KMS-11 (cell line): ENCODE results near the gene CTAGE1.

Experiments used
- H2AFZ ChIP-seq: fragments of 200-600 bp; sonication (generic); 2 replicates; pipeline ENCODE4 v1.6.1; 2016; ENCODE audit warnings: antibody characterized with exemption, mixed run types, low read depth
- H3K27ac ChIP-seq: fragments of 200-600 bp; sonication (generic); 2 replicates; pipeline ENCODE4 v1.6.1; 2016; ENCODE audit warnings: mild to moderate bottlenecking, mixed run types
- H3K27me3 ChIP-seq: fragments of 200-600 bp; sonication (generic); 2 replicates; pipeline ENCODE4 v1.6.1; 2017; ENCODE audit warnings: mild to moderate bottlenecking, low read depth, mixed run types, moderate library complexity; ENCODE audit not compliant: insufficient read depth
- H3K36me3 ChIP-seq: fragments of 200-600 bp; sonication (generic); 2 replicates; pipeline ENCODE4 v1.6.1; 2017; ENCODE audit warnings: mild to moderate bottlenecking, mixed run types; ENCODE audit not compliant: insufficient read depth
- H3K4me1 ChIP-seq: fragments of 200-600 bp; sonication (generic); 2 replicates; pipeline ENCODE4 v1.6.1; 2016; ENCODE audit warnings: mild to moderate bottlenecking, low read depth, mixed run types; ENCODE audit not compliant: poor library complexity, severe bottlenecking
- H3K4me2 ChIP-seq: fragments of 200-600 bp; sonication (generic); 2 replicates; pipeline ENCODE4 v1.7.0; 2016; ENCODE audit warnings: mild to moderate bottlenecking, mixed run types
- H3K4me3 ChIP-seq: fragments of 200-600 bp; sonication (generic); IDR thresholded peaks from 2 replicates; pipeline ENCODE4 v1.6.1; 2017; ENCODE audit warnings: low read depth, low read length, mixed read lengths; ENCODE audit not compliant: insufficient read depth
- H3K79me2 ChIP-seq: fragments of 200-600 bp; sonication (generic); 2 replicates; pipeline ENCODE4 v1.6.1; 2016; ENCODE audit warnings: low read depth, mixed run types; ENCODE audit not compliant: insufficient read depth
- H3K9ac ChIP-seq: fragments of 200-600 bp; sonication (generic); 2 replicates; pipeline ENCODE4 v1.6.1; 2016; ENCODE audit warnings: mild to moderate bottlenecking, mixed run types
- H4K20me1 ChIP-seq: fragments of 200-600 bp; sonication (generic); 2 replicates; pipeline ENCODE4 v1.6.1; 2016; ENCODE audit warnings: mild to moderate bottlenecking, mixed run types; ENCODE audit not compliant: insufficient read depth
- CTCF ChIP-seq: fragments of 200-600 bp; sonication (generic); conservative IDR thresholded peaks from 2 replicates; pipeline ENCODE4 v1.6.1; 2017; ENCODE audit warnings: low read depth, mild to moderate bottlenecking, antibody characterized with exemption, low read length, moderate library complexity, mixed read lengths

The CTAGE1 gene

GRCh38 chr18:22441638-22442037 lies 23.9 kb upstream of the CTAGE1 start:
- H3K27ac ChIP-seq = no peak overlapping the region
- H2AFZ ChIP-seq = no peak overlapping the region
- no peak overlapping the region for H3K4me3 ChIP-seq
- no peaks in the 10 kb centered on the region for H3K27me3 ChIP-seq
- no peak overlapping the region for H3K4me2 ChIP-seq
- no peak for TF ChIP-seq CTCF
- H4K20me1 ChIP-seq = no peaks in the 10 kb centered on the region
- no peaks in the 10 kb centered on the region for H3K79me2 ChIP-seq
- no peaks in the 10 kb centered on the region for H3K4me1 ChIP-seq
- no peak overlapping the region for H3K9ac ChIP-seq
- H3K36me3 ChIP-seq = no peaks in the 10 kb centered on the region

GRCh38 chr18:22439447-22439846 lies 21.7 kb upstream of the CTAGE1 start:
- Histone ChIP-seq H3K9ac (no peak overlapping the region), H3K27me3 (no peaks in the 10 kb centered on the region), H3K4me3 (no peak overlapping the region), H3K4me2 (no peak overlapping the region), H3K79me2 (no peaks in the 10 kb centered on the region), H2AFZ (no peak overlapping the region), H3K27ac (no peak overlapping the region), H4K20me1 (no peaks in the 10 kb centered on the region), H3K36me3 (no peaks in the 10 kb centered on the region), H3K4me1 (no peaks in the 10 kb centered on the region)
- no peak for TF ChIP-seq CTCF

GRCh38 chr18:22436136-22436535 lies 18.4 kb upstream of the CTAGE1 start:
- no peak for TF ChIP-seq CTCF
- Histone ChIP-seq H3K79me2 (no peaks in the 10 kb centered on the region), H3K4me2 (no peak overlapping the region), H4K20me1 (no peaks in the 10 kb centered on the region), H3K27ac (no peak overlapping the region), H3K4me3 (no peak overlapping the region), H2AFZ (no peak overlapping the region), H3K4me1 (no peaks in the 10 kb centered on the region), H3K36me3 (no peaks in the 10 kb centered on the region), H3K9ac (no peak overlapping the region), H3K27me3 (no peaks in the 10 kb centered on the region)

- Histone ChIP-seq H3K4me1 (no peaks in the 10 kb centered on the region), H4K20me1 (no peaks in the 10 kb centered on the region), H2AFZ (no peak overlapping the region), H3K4me2 (no peak overlapping the region), H3K4me3 (no peak overlapping the region), H3K27ac (no peak overlapping the region), H3K36me3 (no peaks in the 10 kb centered on the region), H3K27me3 (no peaks in the 10 kb centered on the region), H3K9ac (no peak overlapping the region), H3K79me2 (no peaks in the 10 kb centered on the region)
- no peak for TF ChIP-seq CTCF
These were observed 17.4 kb upstream of the CTAGE1 start for GRCh38 chr18:22434973-22435608.
